Raji (cell line): ENCODE results near the gene DCAF6.

Source experiments
- POLR2A ChIP-seq: IDR thresholded peaks from 2 replicates; pipeline ENCODE4 v1.6.1; 2011; ENCODE audit warnings: low read depth, low read length, control low read depth; ENCODE audit not compliant: insufficient read depth

Gene DCAF6

GRCh38 chr1:167936930-167937708, 636 bp downstream of the DCAF6 start, which contains the start of gene MPC2:
MPC2 (minus strand) TSS chr1:167937072; CDS start chr1:167935841, 1,231 bp downstream.
- peak; percentile 10; the same call in 1 of the 2 replicates for TF ChIP-seq POLR2A

- no peak for TF ChIP-seq POLR2A
Observed at GRCh38 chr1:167937709-167938010, 1.2 kb downstream of the DCAF6 start.

- TF ChIP-seq POLR2A, result no peak
Observed at GRCh38 chr1:167938080-167938636, 1.7 kb downstream of the DCAF6 start.

GRCh38 chr1:167940264-167940663, 3.8 kb downstream of the DCAF6 start:
- no peak for TF ChIP-seq POLR2A

- TF ChIP-seq POLR2A, result no peak
Observed at GRCh38 chr1:167943541-167943940, 7.1 kb downstream of the DCAF6 start.

GRCh38 chr1:167947733-167948132, 11.2 kb downstream of the DCAF6 start:
- TF ChIP-seq POLR2A, result no peak

- no peak for TF ChIP-seq POLR2A
Observed at GRCh38 chr1:167949785-167950184, 13.3 kb downstream of the DCAF6 start.

- TF ChIP-seq POLR2A, result no peak
Observed at GRCh38 chr1:167950569-167950968, 14.1 kb downstream of the DCAF6 start.

- TF ChIP-seq POLR2A, result no peak
Observed at GRCh38 chr1:167955915-167956314, 19.4 kb downstream of the DCAF6 start.

GRCh38 chr1:167957710-167958109, 21.2 kb downstream of the DCAF6 start:
- no peak for TF ChIP-seq POLR2A

- TF ChIP-seq POLR2A, result no peak
Observed at GRCh38 chr1:167964646-167965045, 28.2 kb downstream of the DCAF6 start.

GRCh38 chr1:167966050-167966449, 29.6 kb downstream of the DCAF6 start:
- no peak for TF ChIP-seq POLR2A

GRCh38 chr1:167968569-167968968, 32.1 kb downstream of the DCAF6 start:
- TF ChIP-seq POLR2A, result no peak

- TF ChIP-seq POLR2A, result no peak
Observed at GRCh38 chr1:167973832-167974231, 37.3 kb downstream of the DCAF6 start.

- no peak for TF ChIP-seq POLR2A
Observed at GRCh38 chr1:167974698-167975097, 38.2 kb downstream of the DCAF6 start.

GRCh38 chr1:167977245-167977644, 40.8 kb downstream of the DCAF6 start:
- TF ChIP-seq POLR2A, result no peak

GRCh38 chr1:167981933-167982332, 45.5 kb downstream of the DCAF6 start:
- no peak for TF ChIP-seq POLR2A
